ENCODE results near the gene ITGB3.

DNA sequence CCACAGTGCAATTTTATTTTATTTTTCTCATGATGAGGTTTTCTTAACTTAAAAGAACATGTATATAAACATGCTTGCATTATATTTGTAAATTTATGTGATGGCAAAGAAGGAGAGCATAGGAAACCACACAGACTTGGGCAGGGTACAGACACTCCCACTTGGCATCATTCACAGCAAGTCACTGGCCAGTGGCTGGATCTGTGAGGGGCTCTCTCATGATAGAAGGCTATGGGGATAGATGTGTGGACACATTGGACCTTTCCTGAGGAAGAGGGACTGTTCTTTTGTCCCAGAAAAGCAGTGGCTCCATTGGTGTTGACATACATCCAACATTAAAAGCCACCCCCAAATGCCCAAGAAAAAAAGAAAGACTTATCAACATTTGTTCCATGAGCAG lies 57.8 kb downstream of the ITGB3 start:
- TF ChIP-seq, protein P1, sequence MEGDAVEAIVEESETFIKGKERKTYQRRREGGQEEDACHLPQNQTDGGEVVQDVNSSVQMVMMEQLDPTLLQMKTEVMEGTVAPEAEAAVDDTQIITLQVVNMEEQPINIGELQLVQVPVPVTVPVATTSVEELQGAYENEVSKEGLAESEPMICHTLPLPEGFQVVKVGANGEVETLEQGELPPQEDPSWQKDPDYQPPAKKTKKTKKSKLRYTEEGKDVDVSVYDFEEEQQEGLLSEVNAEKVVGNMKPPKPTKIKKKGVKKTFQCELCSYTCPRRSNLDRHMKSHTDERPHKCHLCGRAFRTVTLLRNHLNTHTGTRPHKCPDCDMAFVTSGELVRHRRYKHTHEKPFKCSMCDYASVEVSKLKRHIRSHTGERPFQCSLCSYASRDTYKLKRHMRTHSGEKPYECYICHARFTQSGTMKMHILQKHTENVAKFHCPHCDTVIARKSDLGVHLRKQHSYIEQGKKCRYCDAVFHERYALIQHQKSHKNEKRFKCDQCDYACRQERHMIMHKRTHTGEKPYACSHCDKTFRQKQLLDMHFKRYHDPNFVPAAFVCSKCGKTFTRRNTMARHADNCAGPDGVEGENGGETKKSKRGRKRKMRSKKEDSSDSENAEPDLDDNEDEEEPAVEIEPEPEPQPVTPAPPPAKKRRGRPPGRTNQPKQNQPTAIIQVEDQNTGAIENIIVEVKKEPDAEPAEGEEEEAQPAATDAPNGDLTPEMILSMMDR (IDR thresholded peaks at IDR 0.05; ENCODE audit: low read depth, low read length, poor library complexity, severe bottlenecking), result no peak
- TF ChIP-seq EZH2phosphoT487 (IDR thresholded peaks at IDR 0.05; ENCODE audit: borderline replicate concordance, low read length), result no peak

All from DOHH2 (cell line).